Measurements from ENCODE around the gene OR10A6. TPM values are rescaled to one million over a fixed set of nuclear protein-coding genes. Genes with fewer than 3 reads are reported as not detected.

Gene OR10A6
- total and polyA plus RNA-seq, 8 donors = not detected

- Histone ChIP-seq H3K9me3 (no peaks in the 10 kb centered on the region), H3K36me3 (no peaks in the 10 kb centered on the region), H3K4me3 (no peak overlapping the region), H3K4me1 (peaks cover 0 to 9% (median 0%) of the 10 kb centered on the region in 3 donors), H3K27ac (no peak overlapping the region), H3K27me3 (no peaks in the 10 kb centered on the region)
- FAIRE-seq (no peak), ATAC-seq (peak in 1 of 4 donors; percentile 47), DNase-seq (no peak)
- TF ChIP-seq, protein P1, sequence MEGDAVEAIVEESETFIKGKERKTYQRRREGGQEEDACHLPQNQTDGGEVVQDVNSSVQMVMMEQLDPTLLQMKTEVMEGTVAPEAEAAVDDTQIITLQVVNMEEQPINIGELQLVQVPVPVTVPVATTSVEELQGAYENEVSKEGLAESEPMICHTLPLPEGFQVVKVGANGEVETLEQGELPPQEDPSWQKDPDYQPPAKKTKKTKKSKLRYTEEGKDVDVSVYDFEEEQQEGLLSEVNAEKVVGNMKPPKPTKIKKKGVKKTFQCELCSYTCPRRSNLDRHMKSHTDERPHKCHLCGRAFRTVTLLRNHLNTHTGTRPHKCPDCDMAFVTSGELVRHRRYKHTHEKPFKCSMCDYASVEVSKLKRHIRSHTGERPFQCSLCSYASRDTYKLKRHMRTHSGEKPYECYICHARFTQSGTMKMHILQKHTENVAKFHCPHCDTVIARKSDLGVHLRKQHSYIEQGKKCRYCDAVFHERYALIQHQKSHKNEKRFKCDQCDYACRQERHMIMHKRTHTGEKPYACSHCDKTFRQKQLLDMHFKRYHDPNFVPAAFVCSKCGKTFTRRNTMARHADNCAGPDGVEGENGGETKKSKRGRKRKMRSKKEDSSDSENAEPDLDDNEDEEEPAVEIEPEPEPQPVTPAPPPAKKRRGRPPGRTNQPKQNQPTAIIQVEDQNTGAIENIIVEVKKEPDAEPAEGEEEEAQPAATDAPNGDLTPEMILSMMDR (IDR thresholded peaks at IDR 0.05) = no peak
- WGBS, 2 donors = 38 to 42% methylated on average over 4 of the region's 4 CpGs
- intact Hi-C loops (cut with DNase I) = no loop called here
Observed at GRCh38 chr11:7906481-7906880, 24.6 kb downstream of the OR10A6 start.

DNA sequence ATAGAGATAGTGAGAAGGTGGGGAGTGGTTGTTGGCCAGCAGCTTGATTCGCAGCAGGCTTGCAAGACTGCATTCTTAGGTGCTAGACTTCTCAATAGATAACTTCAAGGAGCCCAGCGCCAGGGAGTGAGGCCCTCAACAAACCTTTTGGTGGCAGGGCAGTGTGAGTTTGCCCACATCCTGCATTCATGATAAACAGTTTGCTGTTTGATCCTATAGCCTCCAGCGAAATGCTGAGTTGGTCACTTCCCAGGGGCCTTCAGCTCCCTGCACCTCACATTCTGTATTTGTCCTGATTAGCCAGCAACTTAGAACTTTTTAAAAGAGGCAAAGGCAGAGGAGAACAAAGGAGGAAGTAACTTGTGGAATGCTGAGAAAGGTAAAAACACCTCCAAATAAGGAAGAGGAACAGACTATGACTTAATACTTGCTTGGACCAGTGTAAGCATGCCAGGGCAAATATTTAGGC lies 25.1 kb downstream of the OR10A6 start:
- ATAC-seq (peak in 3 of 4 donors; percentile 37 to 57 (median 41)), FAIRE-seq (no peak), DNase-seq (no peak)
- Histone ChIP-seq H3K27ac (peak overlapping the region in 1 of 4 donors; percentile 20), H3K4me3 (no peak overlapping the region), H3K9me3 (no peaks in the 10 kb centered on the region), H3K4me1 (peaks cover 0 to 9% (median 0%) of the 10 kb centered on the region in 3 donors), H3K36me3 (no peaks in the 10 kb centered on the region), H3K27me3 (no peaks in the 10 kb centered on the region)
- 48 to 62% methylated on average over 3 of the region's 3 CpGs for WGBS, 2 donors
- intact Hi-C loops (cut with DNase I) = no loop called here
- TF ChIP-seq, protein P1 (IDR thresholded peaks at IDR 0.05) = no peak

- no peak for DNase-seq
- ATAC-seq = peak in 1 of 4 donors; percentile 22
- WGBS, 2 donors = 72 to 80% methylated on average over 9 of the region's 9 CpGs
- Histone ChIP-seq H3K27ac (peak overlapping the region in 1 of 4 donors; percentile 20), H3K4me1 (peaks cover 0 to 9% (median 0%) of the 10 kb centered on the region in 3 donors), H3K27me3 (no peaks in the 10 kb centered on the region), H3K4me3 (no peak overlapping the region), H3K36me3 (no peaks in the 10 kb centered on the region), H3K9me3 (no peaks in the 10 kb centered on the region)
- no peak for FAIRE-seq
- TF ChIP-seq, protein P1 (IDR thresholded peaks at IDR 0.05) = no peak
- intact Hi-C loops (cut with DNase I) = no loop called here
Observed at GRCh38 chr11:7905549-7905948, 25.5 kb downstream of the OR10A6 start.

DNA sequence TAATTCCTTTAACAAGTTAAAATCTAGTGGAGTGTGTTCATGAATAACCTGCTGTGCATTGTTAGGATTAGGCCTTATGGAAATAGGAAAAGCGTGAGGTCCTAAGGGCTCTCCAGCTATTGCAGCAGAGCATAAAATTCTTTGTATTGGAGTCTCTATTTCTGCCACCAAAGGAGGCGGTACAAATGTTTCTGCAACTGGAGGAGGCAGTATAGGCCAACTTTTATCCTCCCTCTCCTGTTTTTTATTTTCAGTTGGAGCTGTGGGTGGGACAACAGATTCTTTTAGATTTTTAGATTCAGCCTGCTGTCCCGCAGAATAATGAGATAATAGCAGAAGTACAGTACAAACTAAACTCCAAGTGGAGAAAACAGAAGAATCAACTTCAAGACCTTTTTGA lies 26.2 kb downstream of the OR10A6 start:
- TF ChIP-seq, protein P1 (IDR thresholded peaks at IDR 0.05) = no peak
- Histone ChIP-seq H3K4me1 (peaks cover 0 to 9% (median 0%) of the 10 kb centered on the region in 3 donors), H3K9me3 (no peaks in the 10 kb centered on the region), H3K27me3 (no peaks in the 10 kb centered on the region), H3K4me3 (no peak overlapping the region), H3K27ac (no peak overlapping the region), H3K36me3 (no peaks in the 10 kb centered on the region)
- ATAC-seq (peak in 2 of 4 donors; percentile 28 to 45), FAIRE-seq (no peak), DNase-seq (no peak)
- intact Hi-C loops (cut with DNase I) = no loop called here
- 53 to 60% methylated on average over 3 of the region's 3 CpGs for WGBS, 2 donors

DNA sequence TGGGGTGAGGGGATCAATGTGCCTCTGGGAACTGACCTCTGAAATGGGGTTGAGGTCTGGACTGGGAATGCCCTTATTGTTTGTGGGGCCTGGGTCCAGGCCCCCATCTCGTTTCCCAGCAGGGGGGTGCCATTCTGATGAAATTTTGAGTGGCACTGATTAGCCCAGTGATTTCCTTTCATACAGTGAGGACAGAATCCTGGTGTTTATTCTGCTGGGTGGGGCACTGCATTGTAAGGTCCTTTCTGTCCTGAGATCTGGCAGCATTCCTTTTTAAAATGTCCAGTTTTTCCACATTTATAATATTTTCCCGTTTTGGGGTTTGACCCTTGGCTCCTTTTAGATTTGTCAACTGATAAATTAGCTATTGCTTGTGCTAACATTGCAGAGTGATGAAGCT lies 27.1 kb downstream of the OR10A6 start:
- H3K4me3 ChIP-seq = no peak overlapping the region
- no peak for DNase-seq
- H3K27me3 ChIP-seq = no peaks in the 10 kb centered on the region
- no peak overlapping the region for H3K27ac ChIP-seq
- no peaks in the 10 kb centered on the region for H3K36me3 ChIP-seq
- 10 to 21% methylated on average over 2 of the region's 2 CpGs for WGBS, 2 donors
- TF ChIP-seq, protein P1 (IDR thresholded peaks at IDR 0.05) = no peak
- peaks cover 0 to 9% (median 0%) of the 10 kb centered on the region in 3 donors for H3K4me1 ChIP-seq
- FAIRE-seq = no peak
- H3K9me3 ChIP-seq = no peaks in the 10 kb centered on the region
- no peak for ATAC-seq
- intact Hi-C loops (cut with DNase I) = no loop called here
